Immature natural killer cell (primary cell): ENCODE results near the gene EEF1A2. TPM values are rescaled to one million over a fixed set of nuclear protein-coding genes. Genes with fewer than 3 reads are reported as not detected.

Experiments used
- DNase-seq, 3 donors: peaks; one replicate each; pipeline ENCODE4 v3.0.0; 2022; ENCODE audit warnings: mixed read lengths in 1 of 3
- H3K27ac Mint-ChIP-seq, 6 donors: one replicate each; pipeline ENCODE4 v1.8.0; 2020; ENCODE audit warnings: mixed read lengths in 6 of 6, mild to moderate bottlenecking in 5 of 6, inconsistent platforms in 4 of 6, moderate library complexity in 3 of 6
- H3K27me3 Mint-ChIP-seq, 3 donors: one replicate each; pipeline ENCODE4 v1.8.0; 2020 to 2021; ENCODE audit warnings: low read depth in 3 of 3, mild to moderate bottlenecking in 3 of 3, mixed read lengths in 3 of 3, moderate library complexity in 3 of 3, inconsistent platforms in 1 of 3
- H3K36me3 Mint-ChIP-seq, 3 donors: one replicate each; pipeline ENCODE4 v1.8.0; 2020; ENCODE audit warnings: mixed read lengths in 3 of 3, inconsistent platforms in 2 of 3, mild to moderate bottlenecking in 2 of 3
- H3K4me1 Mint-ChIP-seq, 2 donors: one replicate each; pipeline ENCODE4 v1.8.0; 2020; ENCODE audit warnings: inconsistent platforms in 2 of 2, mild to moderate bottlenecking in 2 of 2, mixed read lengths in 2 of 2, moderate library complexity in 1 of 2
- H3K4me3 Mint-ChIP-seq, 5 donors: one replicate each; pipeline ENCODE4 v1.8.0; 2020; ENCODE audit warnings: mild to moderate bottlenecking in 5 of 5, mixed read lengths in 5 of 5, inconsistent platforms in 3 of 5, moderate library complexity in 3 of 5
- H3K9me3 Mint-ChIP-seq, 6 donors: one replicate each; pipeline ENCODE4 v1.8.0; 2020; ENCODE audit warnings: mild to moderate bottlenecking in 6 of 6, mixed read lengths in 6 of 6, inconsistent platforms in 4 of 6, moderate library complexity in 3 of 6
- polyA plus RNA-seq, 3 donors: library from polyadenylated mRNA; unstranded; fragments of 300-500 nt; fragmentation: Illumina TruSeq; gene quantifications; one replicate each; pipeline ENCODE4 v1.2.3, GENCODE V29; 2021

The EEF1A2 gene
- polyA plus RNA-seq, 3 donors from 2014 or later: not detected

DNA sequence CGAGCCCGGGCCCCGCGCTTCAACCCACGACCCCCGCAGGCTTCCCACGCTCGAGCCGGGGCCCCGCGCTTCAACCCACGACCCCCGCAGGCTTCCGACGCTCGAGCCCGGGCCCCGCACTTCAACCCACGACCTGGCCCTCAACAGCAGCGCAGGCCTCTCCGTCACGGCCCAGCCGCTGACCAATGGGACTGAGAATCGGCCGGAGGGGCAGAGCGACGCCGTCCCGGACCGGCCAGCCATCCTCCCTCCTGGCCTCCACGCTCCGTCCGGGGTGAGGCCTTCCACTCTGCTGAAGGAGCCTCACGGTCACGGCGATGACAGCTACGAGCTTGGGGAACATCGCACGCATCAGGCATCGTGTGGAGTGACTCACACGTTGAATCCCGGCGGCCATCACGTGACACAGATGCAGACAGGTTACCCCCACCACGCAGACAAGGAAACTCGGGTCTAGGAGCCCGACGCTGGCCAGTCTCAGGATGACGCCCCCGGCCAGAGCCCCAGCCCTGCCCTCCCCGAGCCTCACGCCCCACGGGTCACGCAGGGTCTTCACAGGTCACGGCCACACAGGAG, 32.5 kb downstream of the EEF1A2 start:
- H3K27ac Mint-ChIP-seq: no peak overlapping the region
- no peak overlapping the region for H3K4me3 Mint-ChIP-seq
- H3K4me1 Mint-ChIP-seq: no peaks in the 10 kb centered on the region
- peaks cover 3 to 18% (median 8%) of the 10 kb centered on the region in 3 donors for H3K27me3 Mint-ChIP-seq
- H3K9me3 Mint-ChIP-seq: no peaks in the 10 kb centered on the region
- no peaks in the 10 kb centered on the region for H3K36me3 Mint-ChIP-seq
- DNase-seq: no peak

DNA sequence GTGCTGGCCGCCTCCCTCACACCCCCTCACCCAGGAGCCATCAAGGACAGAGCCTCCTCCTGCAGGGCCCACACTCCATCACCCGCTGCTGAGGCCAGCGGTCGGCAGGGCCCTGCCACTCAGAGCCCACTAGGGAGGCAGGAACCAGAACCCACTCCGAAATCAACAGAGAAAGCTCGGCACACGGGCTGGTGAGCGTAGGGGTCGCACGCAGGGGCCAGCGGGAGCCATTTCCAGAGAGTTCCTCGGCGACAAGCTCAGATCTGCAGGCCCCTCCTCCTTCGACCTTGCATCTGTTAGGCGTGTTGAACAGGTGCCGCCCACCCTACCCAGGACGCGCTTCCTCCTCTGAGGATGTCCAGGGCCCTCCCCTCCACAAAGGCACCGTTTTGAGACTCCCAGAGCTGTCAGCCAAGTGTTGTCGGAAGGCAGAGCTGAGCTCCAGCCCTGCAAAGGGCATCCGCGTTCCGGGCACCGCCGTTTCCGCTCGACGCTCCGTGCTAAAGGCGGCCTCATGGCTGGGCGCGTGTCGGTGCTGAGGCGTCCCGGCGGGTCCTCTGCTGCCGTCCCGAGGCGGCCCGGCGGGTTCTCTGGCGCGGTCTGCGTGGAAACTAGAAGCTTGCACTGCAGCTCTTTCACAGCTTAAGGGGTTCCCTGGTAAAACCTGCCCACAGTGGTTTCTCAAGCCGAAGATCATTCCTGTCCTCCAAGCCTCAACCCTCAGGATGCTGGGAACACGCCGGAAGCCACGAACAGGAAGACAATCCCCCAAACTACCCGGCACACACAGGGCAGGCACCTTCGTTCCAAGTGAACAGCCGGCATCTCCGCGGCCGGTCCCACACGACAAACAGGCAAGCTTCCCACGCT, 33.3 kb downstream of the EEF1A2 start:
- no peak for DNase-seq
- no peaks in the 10 kb centered on the region for H3K36me3 Mint-ChIP-seq
- H3K9me3 Mint-ChIP-seq: peaks cover 0 to 2% (median 0%) of the 10 kb centered on the region in 6 donors
- H3K27ac Mint-ChIP-seq: no peak overlapping the region
- no peaks in the 10 kb centered on the region for H3K4me1 Mint-ChIP-seq
- H3K27me3 Mint-ChIP-seq: peaks cover 6 to 18% (median 8%) of the 10 kb centered on the region in 3 donors
- no peak overlapping the region for H3K4me3 Mint-ChIP-seq

DNA sequence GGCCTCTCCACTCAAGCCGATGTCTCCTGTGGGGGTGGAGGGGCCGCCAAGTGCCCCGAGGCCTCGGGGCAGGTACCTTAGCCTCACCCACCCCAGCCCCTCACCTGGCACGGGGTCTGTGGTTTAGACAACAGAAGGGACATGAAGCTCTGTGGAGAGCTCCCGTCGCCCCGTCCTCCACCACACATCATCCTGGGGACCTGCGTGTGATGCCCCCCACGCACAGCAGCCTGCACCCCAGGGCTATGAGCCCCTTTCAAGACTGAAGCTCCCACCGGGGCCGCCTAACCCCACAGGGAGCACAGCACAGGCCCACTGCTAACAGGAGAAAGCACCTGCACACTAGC, 34.6 kb downstream of the EEF1A2 start:
- H3K27me3 Mint-ChIP-seq: peaks cover 3 to 15% (median 6%) of the 10 kb centered on the region in 3 donors
- H3K4me1 Mint-ChIP-seq: no peaks in the 10 kb centered on the region
- H3K4me3 Mint-ChIP-seq: no peak overlapping the region
- no peak overlapping the region for H3K27ac Mint-ChIP-seq
- H3K9me3 Mint-ChIP-seq: peaks cover 0 to 2% (median 0%) of the 10 kb centered on the region in 6 donors
- DNase-seq: no peak
- no peaks in the 10 kb centered on the region for H3K36me3 Mint-ChIP-seq

DNA sequence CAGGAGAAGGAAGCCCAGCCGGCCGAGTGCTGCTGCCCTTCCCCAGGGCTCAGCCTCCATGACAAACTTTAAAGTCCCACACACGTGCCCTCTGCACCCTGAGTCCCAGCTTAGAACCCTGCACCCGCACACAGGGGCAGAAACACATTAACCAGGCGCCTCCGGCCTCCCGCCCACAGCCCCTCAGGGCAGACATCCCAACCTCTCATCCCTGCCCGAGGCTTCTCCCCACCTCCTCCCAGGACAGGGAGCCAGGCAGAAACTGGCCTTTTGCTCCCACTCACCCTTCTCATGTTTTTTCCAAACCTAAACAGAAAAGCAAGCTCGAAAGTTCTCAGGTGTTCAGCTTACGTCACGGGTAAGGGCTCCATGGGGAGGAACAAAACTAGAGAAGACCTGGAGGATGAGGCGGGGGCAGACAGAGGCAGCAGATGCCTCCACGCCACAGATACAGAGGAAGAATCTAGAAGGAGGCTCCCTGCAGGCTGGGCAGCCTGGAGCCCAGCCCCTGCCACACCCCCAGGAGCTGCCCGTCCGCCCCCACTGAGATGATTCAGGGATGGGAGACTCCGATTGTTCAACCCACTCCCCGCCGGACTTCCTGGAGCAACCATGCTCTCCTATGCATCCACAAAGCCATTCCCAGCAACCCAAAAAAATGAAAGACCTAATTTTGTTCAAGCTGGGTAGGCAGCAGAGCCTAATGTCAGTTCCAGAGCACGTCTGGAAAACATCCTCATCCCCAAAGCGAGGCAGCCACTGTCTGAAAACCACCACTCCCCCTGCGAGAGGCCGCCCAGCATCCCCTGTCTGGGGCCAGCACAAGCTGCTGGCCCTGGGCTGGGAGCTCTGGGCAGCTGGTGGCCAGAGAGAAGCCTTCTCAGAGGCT, 35.2 kb downstream of the EEF1A2 start:
- no peak for DNase-seq
- H3K9me3 Mint-ChIP-seq: peaks cover 0 to 2% (median 0%) of the 10 kb centered on the region in 6 donors
- no peak overlapping the region for H3K4me3 Mint-ChIP-seq
- no peaks in the 10 kb centered on the region for H3K4me1 Mint-ChIP-seq
- H3K27me3 Mint-ChIP-seq: peaks cover 3 to 15% (median 6%) of the 10 kb centered on the region in 3 donors
- no peak overlapping the region for H3K27ac Mint-ChIP-seq
- H3K36me3 Mint-ChIP-seq: no peaks in the 10 kb centered on the region

DNA sequence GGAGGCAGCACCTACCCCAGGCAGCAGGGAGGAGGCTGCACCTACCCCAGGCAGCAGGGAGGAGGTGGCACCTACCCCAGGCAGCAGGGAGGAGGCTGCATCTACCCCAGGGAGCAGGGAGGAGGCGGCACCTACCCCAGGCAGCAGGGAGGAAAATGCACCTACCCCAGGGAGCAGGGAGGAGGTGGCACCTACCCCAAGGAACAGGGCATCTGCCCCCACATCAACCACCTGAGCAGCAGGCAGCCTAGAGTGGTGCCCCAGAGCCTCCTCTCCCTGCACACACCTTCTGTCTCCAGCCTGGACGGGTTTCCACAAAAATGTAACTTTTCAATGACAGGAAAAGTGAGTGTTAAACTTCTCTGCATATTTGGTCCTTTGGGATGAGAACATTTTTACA, 36.6 kb downstream of the EEF1A2 start:
- DNase-seq: no peak
- Mint-ChIP-seq H3K27ac (no peak overlapping the region), H3K9me3 (peaks cover 0 to 2% (median 0%) of the 10 kb centered on the region in 6 donors), H3K4me3 (no peak overlapping the region), H3K36me3 (no peaks in the 10 kb centered on the region), H3K4me1 (no peaks in the 10 kb centered on the region), H3K27me3 (peaks cover 2 to 13% (median 6%) of the 10 kb centered on the region in 3 donors)

DNA sequence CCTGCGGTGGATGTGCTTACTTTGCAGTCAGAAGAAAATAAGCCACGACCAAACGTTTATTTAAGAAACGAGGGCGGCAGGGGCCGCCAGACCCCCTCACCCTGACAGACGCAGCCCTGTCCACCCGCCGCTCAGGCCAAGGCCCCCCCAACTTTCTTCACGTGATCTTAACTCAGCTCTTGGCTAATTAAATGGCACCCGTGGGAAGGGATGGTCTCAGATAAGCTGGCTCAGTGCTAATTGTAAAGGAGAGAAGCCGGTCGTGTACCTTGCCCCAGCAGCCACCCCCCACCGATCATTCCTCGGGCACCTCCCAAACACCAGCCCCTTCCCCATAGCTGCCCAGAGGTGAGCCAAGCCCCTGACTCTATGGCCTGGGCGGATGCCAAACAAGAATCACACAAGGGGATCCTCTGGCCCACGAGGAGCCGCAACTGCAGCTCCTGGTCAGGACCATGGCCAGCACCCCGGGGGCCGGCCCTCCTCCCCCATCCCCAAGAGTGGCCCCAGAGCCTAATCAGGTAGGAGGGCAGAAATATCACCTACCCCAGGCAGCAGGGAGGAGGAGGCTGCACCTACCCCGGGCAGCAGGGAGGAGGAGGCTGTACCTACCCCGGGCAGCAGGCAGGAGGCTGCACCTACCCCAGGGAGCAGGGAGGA, 37.6 kb downstream of the EEF1A2 start:
- H3K36me3 Mint-ChIP-seq: no peaks in the 10 kb centered on the region
- no peak for DNase-seq

DNA sequence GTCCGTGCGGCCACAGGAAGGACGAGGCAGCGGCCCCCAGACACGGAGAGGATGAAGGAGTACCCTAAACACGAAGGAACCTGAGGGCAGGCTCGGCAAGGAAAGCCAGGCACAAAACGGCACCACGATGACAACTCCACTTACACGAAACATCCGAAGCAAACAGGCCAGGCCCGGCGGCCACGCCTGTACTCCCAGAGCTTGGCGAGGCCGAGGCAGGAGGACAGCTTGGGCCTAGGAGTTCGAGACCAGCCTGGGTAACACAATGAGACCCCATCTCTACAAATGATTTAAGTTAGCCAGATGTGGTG, 39.9 kb downstream of the EEF1A2 start:
- peaks cover 0 to 2% (median 0%) of the 10 kb centered on the region in 6 donors for H3K9me3 Mint-ChIP-seq
- peaks cover 0 to 6% (median 6%) of the 10 kb centered on the region in 3 donors for H3K27me3 Mint-ChIP-seq
- no peaks in the 10 kb centered on the region for H3K4me1 Mint-ChIP-seq
- no peak overlapping the region for H3K4me3 Mint-ChIP-seq
- H3K27ac Mint-ChIP-seq: no peak overlapping the region
- no peaks in the 10 kb centered on the region for H3K36me3 Mint-ChIP-seq
- no peak for DNase-seq

More for the DNA sequence above, 37.6 kb downstream of the EEF1A2 start:
- H3K4me1 Mint-ChIP-seq: no peaks in the 10 kb centered on the region
- H3K9me3 Mint-ChIP-seq: peaks cover 0 to 2% (median 0%) of the 10 kb centered on the region in 6 donors
- H3K27ac Mint-ChIP-seq: no peak overlapping the region
- H3K4me3 Mint-ChIP-seq: no peak overlapping the region
- peaks cover 0 to 11% (median 6%) of the 10 kb centered on the region in 3 donors for H3K27me3 Mint-ChIP-seq

DNA sequence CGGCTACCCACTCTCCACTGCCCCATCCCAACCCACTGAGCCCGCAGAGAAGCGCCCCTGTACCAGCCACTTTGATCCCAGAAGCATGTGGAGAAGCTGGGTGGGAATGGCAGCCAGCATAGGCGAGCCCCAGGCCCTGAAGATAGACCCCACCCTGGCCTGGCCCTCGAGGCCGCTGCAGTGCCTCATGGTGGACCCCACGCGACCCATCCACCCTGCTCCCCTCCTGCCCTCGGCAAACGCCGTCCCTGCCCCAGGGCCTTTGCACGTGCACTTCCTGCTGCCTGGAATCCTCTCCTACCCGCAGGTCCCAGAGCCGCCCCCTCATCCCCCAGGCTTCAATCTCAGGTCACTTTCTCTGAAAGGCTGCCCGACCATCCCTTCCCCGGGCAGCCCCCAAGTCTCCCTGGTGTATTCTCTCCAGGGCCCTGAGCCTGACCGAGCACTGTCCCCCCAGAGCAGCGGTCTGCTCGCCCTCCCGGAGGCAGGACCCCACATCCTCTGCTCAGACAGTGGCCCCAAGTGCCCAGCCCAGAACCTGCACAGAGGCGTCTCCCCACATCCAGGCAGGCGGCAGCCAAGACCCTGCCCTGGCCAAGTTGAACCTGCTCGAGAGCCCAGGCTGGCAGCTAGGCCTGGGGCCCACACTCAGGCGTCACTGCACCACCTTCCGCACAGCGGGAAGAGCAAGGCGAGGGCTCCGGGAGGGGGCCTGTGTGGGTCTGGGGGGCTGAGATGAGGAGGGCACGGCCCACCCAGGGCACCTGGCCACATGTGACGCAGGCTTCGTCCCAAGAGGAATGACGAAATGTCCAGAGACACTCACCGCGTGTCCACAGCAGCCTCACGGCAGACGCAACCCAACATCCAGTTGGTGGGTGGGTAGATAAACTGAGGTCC, 40.5 kb downstream of the EEF1A2 start:
- no peaks in the 10 kb centered on the region for H3K4me1 Mint-ChIP-seq

DNA sequence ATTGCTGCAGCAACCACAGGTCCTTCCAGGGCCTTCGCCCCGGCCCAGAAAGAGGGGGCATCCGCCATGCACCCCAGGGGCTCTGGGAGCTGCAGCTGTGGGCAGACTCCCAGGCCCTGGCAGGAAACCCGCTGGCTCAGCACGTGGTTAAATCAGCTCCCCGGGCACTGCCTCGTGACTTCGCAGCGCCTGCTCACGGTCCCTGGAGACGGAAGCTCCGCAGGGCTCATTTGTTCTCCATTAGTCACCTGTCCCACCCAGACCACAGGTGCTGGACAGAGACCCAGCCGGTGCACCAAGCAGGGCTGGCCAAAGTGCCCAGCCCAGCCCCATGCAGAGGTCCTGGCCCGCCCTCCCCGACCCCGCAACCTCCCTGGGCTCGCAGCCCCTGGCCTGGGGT, 41.1 kb downstream of the EEF1A2 start:
- Mint-ChIP-seq H3K4me1 (no peaks in the 10 kb centered on the region), H3K9me3 (peaks cover 0 to 2% (median 0%) of the 10 kb centered on the region in 6 donors), H3K27me3 (peaks cover 0 to 6% (median 5%) of the 10 kb centered on the region in 3 donors), H3K27ac (no peak overlapping the region), H3K36me3 (no peaks in the 10 kb centered on the region), H3K4me3 (no peak overlapping the region)
- no peak for DNase-seq

More for the DNA sequence above, 40.5 kb downstream of the EEF1A2 start:
- H3K27ac Mint-ChIP-seq: no peak overlapping the region
- no peak for DNase-seq
- H3K36me3 Mint-ChIP-seq: no peaks in the 10 kb centered on the region
- peaks cover 0 to 2% (median 0%) of the 10 kb centered on the region in 6 donors for H3K9me3 Mint-ChIP-seq
- H3K27me3 Mint-ChIP-seq: peaks cover 0 to 6% (median 5%) of the 10 kb centered on the region in 3 donors
- no peak overlapping the region for H3K4me3 Mint-ChIP-seq

DNA sequence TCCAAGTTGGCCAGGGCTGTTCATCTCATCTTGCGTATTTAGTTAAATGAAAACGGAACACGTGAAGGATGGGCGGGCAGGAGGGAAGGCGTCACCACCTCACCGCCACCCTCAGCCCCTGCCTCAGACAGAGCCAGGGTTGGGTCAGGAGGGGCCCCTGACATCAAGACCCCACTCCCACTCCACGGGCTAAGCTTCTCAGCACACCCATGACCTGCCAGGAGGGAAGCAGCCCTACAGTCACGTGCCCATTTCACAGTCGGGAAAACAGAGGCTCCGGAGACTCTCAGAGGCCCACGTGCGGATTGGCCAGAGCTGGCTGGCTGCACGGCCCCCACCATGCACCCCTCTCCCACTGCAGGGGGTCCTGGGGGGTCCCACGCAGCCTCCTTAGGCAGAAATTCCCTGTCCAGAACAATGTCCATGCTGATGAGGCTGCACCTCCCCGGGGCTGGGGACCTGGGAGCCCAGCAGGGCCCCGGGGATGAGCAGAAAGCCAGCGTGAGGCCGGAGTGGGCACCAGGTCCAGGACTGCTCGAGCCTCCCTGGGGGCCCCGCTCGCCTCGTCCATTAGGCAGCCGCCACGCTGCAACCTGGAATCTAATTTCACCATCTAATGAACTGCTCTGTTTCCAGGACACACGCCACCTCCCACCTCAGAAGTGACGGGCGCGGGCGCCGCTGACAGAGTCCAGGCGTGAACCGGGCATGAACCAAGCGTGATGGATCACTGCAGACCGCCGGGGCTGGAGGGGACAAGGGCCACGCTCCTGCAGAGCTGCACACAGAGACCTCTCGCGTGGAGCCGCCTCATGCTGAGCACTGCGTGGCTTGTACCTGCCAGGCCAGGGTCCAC, 42.2 kb downstream of the EEF1A2 start:
- Mint-ChIP-seq H3K36me3 (no peaks in the 10 kb centered on the region), H3K4me3 (no peak overlapping the region), H3K4me1 (no peaks in the 10 kb centered on the region), H3K27ac (no peak overlapping the region), H3K9me3 (peaks cover 0 to 2% (median 0%) of the 10 kb centered on the region in 6 donors), H3K27me3 (peaks cover 1 to 6% (median 3%) of the 10 kb centered on the region in 3 donors)
- no peak for DNase-seq

DNA sequence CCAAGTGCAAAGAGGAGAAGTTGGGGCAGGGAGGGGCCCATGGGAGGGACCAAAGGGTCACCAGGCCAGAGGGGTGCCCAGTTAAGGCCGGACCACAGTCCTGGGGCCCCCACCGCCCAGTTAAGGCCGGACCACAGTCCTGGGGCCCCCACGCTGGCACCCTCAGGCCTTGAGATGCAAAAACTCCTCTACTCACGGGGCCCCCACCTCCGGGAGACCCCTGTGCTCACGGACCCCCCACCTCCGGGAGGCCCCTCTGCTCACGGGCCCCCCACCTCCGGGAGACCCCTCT, 43.4 kb downstream of the EEF1A2 start:
- H3K36me3 Mint-ChIP-seq: no peaks in the 10 kb centered on the region
- H3K27ac Mint-ChIP-seq: no peak overlapping the region
- H3K4me1 Mint-ChIP-seq: no peaks in the 10 kb centered on the region
- DNase-seq: no peak
- H3K27me3 Mint-ChIP-seq: peaks cover 1 to 4% (median 3%) of the 10 kb centered on the region in 3 donors
- no peaks in the 10 kb centered on the region for H3K9me3 Mint-ChIP-seq
- no peak overlapping the region for H3K4me3 Mint-ChIP-seq
